Measurements from ENCODE around the gene ANKRD12. TPM values are rescaled to one million over a fixed set of nuclear protein-coding genes. Genes with fewer than 3 reads are reported as not detected.

ANKRD12 gene
- total and polyA plus RNA-seq, 2 donors (not counting 1 experiment from before 2014, with no cell fraction given): 8.0 to 183 TPM

- no peak overlapping the region for H3K4me3 ChIP-seq (ENCODE audit: control extremely low read depth in 1 of 5, extremely low read depth in 1 of 5, insufficient read depth in 1 of 5, low read depth in 2 of 5, low read length in 4 of 5)
- no peak for DNase-seq
- no peak for TF ChIP-seq EZH2 (IDR thresholded peaks at IDR 0.05; ENCODE audit: borderline replicate concordance, insufficient read depth, low read depth, low read length, poor library complexity, severe bottlenecking)
- TF ChIP-seq CTCF (IDR thresholded peaks at IDR 0.05): no peak
- peaks cover 30% of the 10 kb centered on the region for H4K20me1 ChIP-seq (ENCODE audit: control insufficient read depth, insufficient read depth, low read length, poor library complexity, severe bottlenecking)
- ATAC-seq (ENCODE audit: low read depth): no peak
- ChIA-PET POLR2A (interaction anchor here (2.2 kb wide), 1 partner anchor 38 kb away, joined by 7 read pairs; the partner anchor contains the start of gene NDUFV2), CTCF (interaction anchor here (1.7 to 2.3 kb wide), 4 partner anchors 23 to 70 kb away, joined by 5 to 17 read pairs (median 6); no protein-coding TSS in a partner anchor)
- H3K9ac ChIP-seq (ENCODE audit: low read length): peak overlapping the region; percentile 39
- peak overlapping the region; percentile 48 to 89 for H3K27ac ChIP-seq (ENCODE audit: low read length in 2 of 2)
- peaks cover 58 to 70% of the 10 kb centered on the region in 2 donors for H3K4me1 ChIP-seq (ENCODE audit: control insufficient read depth in 2 of 2, insufficient read depth in 2 of 2, low read length in 2 of 2)
- no peak overlapping the region for H2AFZ ChIP-seq (ENCODE audit: insufficient read depth, low read depth, low read length, poor library complexity, severe bottlenecking)
- H3K4me1 Mint-ChIP-seq: peaks cover 63% of the 10 kb centered on the region
- H3K4me3 Mint-ChIP-seq: peak overlapping the region; percentile 67
- peak overlapping the region; percentile 71 for H3K4me2 ChIP-seq (replicated peaks; ENCODE audit: low read depth, low read length, poor library complexity, severe bottlenecking)
- H3K27me3 Mint-ChIP-seq: no peaks in the 10 kb centered on the region
- H3K9me3 Mint-ChIP-seq (ENCODE audit: insufficient read depth): no peaks in the 10 kb centered on the region
- peak overlapping the region; percentile 70 for H3K27ac Mint-ChIP-seq
- intact Hi-C loops (cut with micrococcal nuclease): loop anchor here (1.0 to 10.0 kb wide), 2 partner anchors 7 to 474 kb away; partner anchors contain the start of gene PPP4R1
- H3K79me2 ChIP-seq (ENCODE audit: control insufficient read depth, insufficient read depth, low read length): peaks cover 80% of the 10 kb centered on the region
- no peaks in the 10 kb centered on the region for H3K9me3 ChIP-seq (ENCODE audit: control extremely low read depth in 1 of 3, control insufficient read depth in 2 of 3, insufficient read depth in 1 of 3, low read length in 2 of 3)
- WGBS (ENCODE audit: insufficient coverage): 92% methylated on average over 2 of the region's 2 CpGs
- H3K27me3 ChIP-seq (replicated peaks in 1 of 4; ENCODE audit: control extremely low read depth in 1 of 4, control insufficient read depth in 3 of 4, insufficient read depth in 4 of 4, low read length in 3 of 4): no peaks in the 10 kb centered on the region
- peaks cover 0 to 4% of the 10 kb centered on the region in 2 experiments for H3K36me3 ChIP-seq (replicated peaks in 1 of 2; ENCODE audit: control extremely low read depth in 1 of 2, control insufficient read depth in 1 of 2, extremely low read depth in 1 of 2, insufficient read depth in 2 of 2, low read length in 1 of 2)
Measured at GRCh38 chr18:9140984-9141383, 4.4 kb downstream of the ANKRD12 start.

GRCh38 chr18:9146224-9146623 lies 9.6 kb downstream of the ANKRD12 start:
- ChIA-PET POLR2A (interaction anchor here (2.1 kb wide), 1 partner anchor 10 kb away, joined by 5 read pairs; the partner anchor contains the start of gene ANKRD12), CTCF (interaction anchor here (0.6 to 2.5 kb wide), 4 partner anchors 9 to 75 kb away, joined by 3 to 84 read pairs (median 12); partner anchors contain the start of genes ANKRD12 and NDUFV2)
- H3K9me3 ChIP-seq (ENCODE audit: control extremely low read depth in 1 of 3, control insufficient read depth in 2 of 3, insufficient read depth in 1 of 3, low read length in 2 of 3): no peaks in the 10 kb centered on the region
- no peak overlapping the region for H3K4me2 ChIP-seq (replicated peaks; ENCODE audit: low read depth, low read length, poor library complexity, severe bottlenecking)
- H3K27ac ChIP-seq (ENCODE audit: low read length in 2 of 2): peak overlapping the region in 1 of 2 donors; percentile 43
- H3K4me1 ChIP-seq (ENCODE audit: control insufficient read depth in 2 of 2, insufficient read depth in 2 of 2, low read length in 2 of 2): peaks cover 60 to 72% of the 10 kb centered on the region in 2 donors
- no peak overlapping the region for H3K9ac ChIP-seq (ENCODE audit: low read length)
- intact Hi-C loops (cut with micrococcal nuclease): loop anchor here (5.0 to 10.0 kb wide), 3 partner anchors 36 to 494 kb away; partner anchors contain the start of gene PPP4R1
- H3K36me3 ChIP-seq (replicated peaks in 1 of 2; ENCODE audit: control extremely low read depth in 1 of 2, control insufficient read depth in 1 of 2, extremely low read depth in 1 of 2, insufficient read depth in 2 of 2, low read length in 1 of 2): peaks cover 0 to 4% of the 10 kb centered on the region in 2 experiments
- Mint-ChIP-seq H3K27ac (no peak overlapping the region), H3K4me3 (no peak overlapping the region), H3K27me3 (no peaks in the 10 kb centered on the region), H3K4me1 (peaks cover 76% of the 10 kb centered on the region), H3K9me3 (ENCODE audit: insufficient read depth) (no peaks in the 10 kb centered on the region)
- DNase-seq (no peak), ATAC-seq (ENCODE audit: low read depth) (no peak)
- H2AFZ ChIP-seq (ENCODE audit: insufficient read depth, low read depth, low read length, poor library complexity, severe bottlenecking): no peak overlapping the region
- no peaks in the 10 kb centered on the region for H3K27me3 ChIP-seq (replicated peaks in 1 of 4; ENCODE audit: control extremely low read depth in 1 of 4, control insufficient read depth in 3 of 4, insufficient read depth in 4 of 4, low read length in 3 of 4)
- H3K4me3 ChIP-seq (ENCODE audit: control extremely low read depth in 1 of 5, extremely low read depth in 1 of 5, insufficient read depth in 1 of 5, low read depth in 2 of 5, low read length in 4 of 5): no peak overlapping the region
- peaks cover 31% of the 10 kb centered on the region for H4K20me1 ChIP-seq (ENCODE audit: control insufficient read depth, insufficient read depth, low read length, poor library complexity, severe bottlenecking)
- TF ChIP-seq EZH2 (IDR thresholded peaks at IDR 0.05; ENCODE audit: borderline replicate concordance, insufficient read depth, low read depth, low read length, poor library complexity, severe bottlenecking) (no peak), CTCF (IDR thresholded peaks at IDR 0.05) (no peak)
- WGBS (ENCODE audit: insufficient coverage): no CpG with 5 or more reads among the region's 1 CpG
- H3K79me2 ChIP-seq (ENCODE audit: control insufficient read depth, insufficient read depth, low read length): peaks cover 100% of the 10 kb centered on the region

Data from B cell (primary cell).